ENCODE measurements around the gene PPP1R14D.

DNA sequence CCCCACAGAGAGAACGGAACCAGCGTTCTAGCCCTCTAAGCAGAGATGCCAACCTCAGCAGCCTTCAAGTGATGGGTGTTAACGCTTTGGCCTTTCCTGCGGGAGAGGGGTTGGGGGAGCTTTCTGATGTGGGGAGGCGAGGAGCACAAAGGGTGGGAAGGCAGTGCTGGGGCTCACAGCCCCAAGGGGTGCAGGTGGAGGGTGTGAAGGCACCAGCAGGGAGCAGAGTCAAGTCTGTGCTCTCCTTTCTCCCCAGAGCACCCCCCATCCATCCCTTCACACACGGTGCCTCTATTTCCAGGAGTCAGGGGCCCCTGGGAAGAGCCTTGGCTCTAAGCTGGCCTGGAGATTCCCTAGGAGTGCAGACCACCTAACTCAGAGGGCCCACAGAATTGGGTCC lies 54.6 kb downstream of the PPP1R14D start:
- TF ChIP-seq EZH2 (IDR thresholded peaks at IDR 0.05; ENCODE audit: borderline replicate concordance, insufficient read depth, low read length, poor library complexity, severe bottlenecking) (no peak), POLR2AphosphoS5 (IDR thresholded peaks at IDR 0.05) (no peak), TAF1 (IDR thresholded peaks at IDR 0.05; ENCODE audit: low read depth) (no peak), SMC3 (conservative IDR thresholded peaks at IDR 0.05; ENCODE audit: poor library complexity) (no peak)
- TF ChIP-seq, protein P1, sequence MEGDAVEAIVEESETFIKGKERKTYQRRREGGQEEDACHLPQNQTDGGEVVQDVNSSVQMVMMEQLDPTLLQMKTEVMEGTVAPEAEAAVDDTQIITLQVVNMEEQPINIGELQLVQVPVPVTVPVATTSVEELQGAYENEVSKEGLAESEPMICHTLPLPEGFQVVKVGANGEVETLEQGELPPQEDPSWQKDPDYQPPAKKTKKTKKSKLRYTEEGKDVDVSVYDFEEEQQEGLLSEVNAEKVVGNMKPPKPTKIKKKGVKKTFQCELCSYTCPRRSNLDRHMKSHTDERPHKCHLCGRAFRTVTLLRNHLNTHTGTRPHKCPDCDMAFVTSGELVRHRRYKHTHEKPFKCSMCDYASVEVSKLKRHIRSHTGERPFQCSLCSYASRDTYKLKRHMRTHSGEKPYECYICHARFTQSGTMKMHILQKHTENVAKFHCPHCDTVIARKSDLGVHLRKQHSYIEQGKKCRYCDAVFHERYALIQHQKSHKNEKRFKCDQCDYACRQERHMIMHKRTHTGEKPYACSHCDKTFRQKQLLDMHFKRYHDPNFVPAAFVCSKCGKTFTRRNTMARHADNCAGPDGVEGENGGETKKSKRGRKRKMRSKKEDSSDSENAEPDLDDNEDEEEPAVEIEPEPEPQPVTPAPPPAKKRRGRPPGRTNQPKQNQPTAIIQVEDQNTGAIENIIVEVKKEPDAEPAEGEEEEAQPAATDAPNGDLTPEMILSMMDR (IDR thresholded peaks at IDR 0.05; ENCODE audit: poor library complexity, severe bottlenecking): no peak

All from neural cell (in vitro differentiated cells).